OCI-LY3 (cell line): ENCODE data around the gene SYDE1.

Experiments used
- CTCF ChIP-seq: fragments of 200-600, 300-600 bp; sonication (generic); IDR thresholded peaks from 2 replicates; pipeline ENCODE4 v1.5.1; 2014; ENCODE audit warnings: antibody characterized with exemption, low read length, low read depth
- EZH2phosphoT487 ChIP-seq: fragments of 200-600 bp; shearing (Covaris generic); IDR thresholded peaks from 2 replicates; pipeline ENCODE4 v1.6.1; 2018; ENCODE audit warnings: antibody characterized with exemption, mixed run types, low read depth

- TF ChIP-seq CTCF (peak; percentile 88), EZH2phosphoT487 (no peak)
Observed at GRCh38 chr19:15154002-15154612, 46.9 kb downstream of the SYDE1 start.
